ENCODE measurements around the gene GABPB2.

GABPB2 gene

DNA sequence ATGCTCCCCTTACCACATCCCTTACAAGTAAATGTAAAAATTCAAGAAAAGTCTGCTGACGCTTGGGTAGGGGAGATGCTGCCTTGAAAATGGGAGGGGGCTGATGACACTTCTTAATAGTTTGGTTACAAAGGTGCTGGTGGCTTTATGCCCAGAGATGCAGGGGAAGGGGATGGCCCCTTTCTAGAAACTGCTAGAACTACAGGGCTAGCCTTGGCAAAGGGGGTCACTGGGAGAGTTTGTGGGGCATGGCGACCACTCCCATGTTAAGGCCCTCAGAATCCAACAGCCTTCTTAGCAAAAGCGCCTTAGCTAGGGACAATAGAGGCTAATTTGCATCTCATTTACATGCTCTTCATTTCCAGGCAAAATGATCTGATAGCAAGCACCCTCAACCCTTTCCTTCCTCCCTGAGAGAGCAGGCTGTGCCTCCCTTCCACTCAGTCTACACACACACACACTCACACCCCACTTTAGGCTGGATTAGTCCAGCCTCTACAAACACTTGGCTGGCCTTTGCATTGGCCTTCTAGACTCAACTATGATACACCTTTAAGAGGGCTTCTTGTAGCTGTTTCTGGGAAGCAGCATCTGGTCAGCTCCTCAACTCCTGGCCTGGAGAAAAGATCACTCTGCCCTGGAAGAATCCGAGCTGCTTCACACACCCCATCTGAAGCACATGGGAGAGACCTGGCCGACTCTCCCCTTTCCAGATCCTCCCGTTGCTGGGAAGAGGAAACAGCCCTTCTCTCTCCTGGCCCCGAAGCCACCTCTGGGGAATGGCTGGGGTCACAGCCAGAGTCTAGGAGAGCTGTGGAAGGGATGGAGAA, 74.1 kb downstream of the GABPB2 start:
- no peak for DNase-seq (ENCODE audit: low read depth, low spot score)
- Histone ChIP-seq H3K4me1 (ENCODE audit: insufficient read depth, insufficient read length) (peaks cover 30% of the 10 kb centered on the region), H3K27me3 (ENCODE audit: insufficient read depth, insufficient read length) (peaks cover 10% of the 10 kb centered on the region), H3K36me3 (ENCODE audit: insufficient read depth, insufficient read length, low read length) (peaks cover 15% of the 10 kb centered on the region), H3K9ac (ENCODE audit: insufficient read length, low read depth) (peak overlapping the region; percentile 89), H3K4me3 (ENCODE audit: insufficient read length, low read depth) (peak overlapping the region; percentile 82), H3K9me3 (ENCODE audit: insufficient read depth, low read length) (no peaks in the 10 kb centered on the region)
- TF ChIP-seq ZNF274 (IDR thresholded peaks at IDR 0.05; ENCODE audit: low read depth, low read length) (no peak), YY1 (IDR thresholded peaks at IDR 0.05; ENCODE audit: insufficient read depth, insufficient read length) (no peak)

DNA sequence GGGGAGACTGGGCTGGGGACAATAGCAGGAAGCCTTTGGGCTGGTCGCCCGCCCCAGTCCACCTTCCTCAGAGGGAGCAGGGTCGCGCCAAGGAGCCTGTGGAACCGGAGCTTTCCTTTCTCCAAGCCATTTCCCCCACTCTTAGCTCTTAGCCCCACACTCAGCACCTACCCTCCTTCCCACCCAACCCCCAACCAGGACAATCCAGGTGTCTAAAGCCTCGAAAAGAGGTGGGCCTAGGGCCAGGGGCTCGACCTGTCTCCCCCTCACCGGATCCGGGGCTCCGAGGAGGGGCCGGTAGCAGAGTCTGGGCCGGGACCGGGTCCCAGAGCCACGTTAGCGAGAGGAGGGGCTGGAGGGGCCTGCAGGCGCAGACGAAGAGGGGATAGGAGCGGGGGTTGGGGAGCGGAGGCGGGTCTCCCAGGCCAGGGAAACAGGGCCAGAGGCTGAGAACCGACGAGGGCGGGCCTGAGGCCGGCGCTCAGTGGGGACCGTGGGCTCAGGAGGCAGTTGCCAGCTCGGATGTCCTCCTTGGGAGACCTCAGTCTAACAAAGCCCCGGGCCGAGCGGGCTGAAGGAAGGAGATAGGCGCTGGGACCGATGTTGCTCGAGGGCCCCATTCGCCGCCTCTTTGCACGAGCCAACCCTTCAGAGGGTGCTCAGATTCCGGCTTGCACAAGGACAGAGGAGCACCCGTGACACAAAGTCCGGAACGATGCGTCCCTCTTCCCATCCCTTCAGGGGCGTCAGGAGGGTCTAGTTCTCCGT, 74.9 kb downstream of the GABPB2 start:
- no peak for DNase-seq (ENCODE audit: low read depth, low spot score)
- peak overlapping the region; percentile 82 for H3K4me3 ChIP-seq (ENCODE audit: insufficient read length, low read depth)
- peak overlapping the region; percentile 89 for H3K9ac ChIP-seq (ENCODE audit: insufficient read length, low read depth)

DNA sequence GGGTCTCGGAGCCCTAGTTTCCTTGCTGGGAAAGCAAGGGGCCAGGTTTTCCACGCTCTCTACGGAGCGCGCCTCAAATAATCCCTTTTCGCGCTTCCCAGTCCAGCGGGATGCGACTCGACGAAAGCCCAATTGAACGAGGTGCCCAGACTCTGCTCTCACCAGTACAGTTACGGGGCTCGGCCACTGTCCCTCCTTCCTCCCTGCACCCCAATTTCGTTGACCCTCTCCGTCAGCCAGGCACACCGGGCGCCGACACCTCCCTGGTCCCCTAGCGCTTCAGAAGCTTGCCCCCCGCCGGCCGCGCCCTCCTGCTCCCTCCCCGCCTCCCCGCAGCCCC, 75.5 kb downstream of the GABPB2 start:
- peaks cover 8% of the 10 kb centered on the region for H3K36me3 ChIP-seq (ENCODE audit: insufficient read depth, insufficient read length, low read length)
- no peaks in the 10 kb centered on the region for H3K9me3 ChIP-seq (ENCODE audit: insufficient read depth, low read length)
- no peak for TF ChIP-seq ZNF274 (IDR thresholded peaks at IDR 0.05; ENCODE audit: low read depth, low read length)
- no peak for DNase-seq (ENCODE audit: low read depth, low spot score)
- peak overlapping the region; percentile 82 for H3K4me3 ChIP-seq (ENCODE audit: insufficient read length, low read depth)
- H3K9ac ChIP-seq (ENCODE audit: insufficient read length, low read depth), result peak overlapping the region; percentile 89
- peaks cover 30% of the 10 kb centered on the region for H3K4me1 ChIP-seq (ENCODE audit: insufficient read depth, insufficient read length)
- peaks cover 10% of the 10 kb centered on the region for H3K27me3 ChIP-seq (ENCODE audit: insufficient read depth, insufficient read length)

More for the DNA sequence above, 74.9 kb downstream of the GABPB2 start:
- Histone ChIP-seq H3K9me3 (ENCODE audit: insufficient read depth, low read length) (no peaks in the 10 kb centered on the region), H3K4me1 (ENCODE audit: insufficient read depth, insufficient read length) (peaks cover 30% of the 10 kb centered on the region), H3K36me3 (ENCODE audit: insufficient read depth, insufficient read length, low read length) (peaks cover 8% of the 10 kb centered on the region), H3K27me3 (ENCODE audit: insufficient read depth, insufficient read length) (peaks cover 10% of the 10 kb centered on the region)
- TF ChIP-seq ZNF274 (IDR thresholded peaks at IDR 0.05; ENCODE audit: low read depth, low read length) (no peak), YY1 (IDR thresholded peaks at IDR 0.05; ENCODE audit: insufficient read depth, insufficient read length) (no peak), SUZ12 (IDR thresholded peaks at IDR 0.05; ENCODE audit: extremely low read depth, insufficient read depth, insufficient read length) (no peak)

DNA sequence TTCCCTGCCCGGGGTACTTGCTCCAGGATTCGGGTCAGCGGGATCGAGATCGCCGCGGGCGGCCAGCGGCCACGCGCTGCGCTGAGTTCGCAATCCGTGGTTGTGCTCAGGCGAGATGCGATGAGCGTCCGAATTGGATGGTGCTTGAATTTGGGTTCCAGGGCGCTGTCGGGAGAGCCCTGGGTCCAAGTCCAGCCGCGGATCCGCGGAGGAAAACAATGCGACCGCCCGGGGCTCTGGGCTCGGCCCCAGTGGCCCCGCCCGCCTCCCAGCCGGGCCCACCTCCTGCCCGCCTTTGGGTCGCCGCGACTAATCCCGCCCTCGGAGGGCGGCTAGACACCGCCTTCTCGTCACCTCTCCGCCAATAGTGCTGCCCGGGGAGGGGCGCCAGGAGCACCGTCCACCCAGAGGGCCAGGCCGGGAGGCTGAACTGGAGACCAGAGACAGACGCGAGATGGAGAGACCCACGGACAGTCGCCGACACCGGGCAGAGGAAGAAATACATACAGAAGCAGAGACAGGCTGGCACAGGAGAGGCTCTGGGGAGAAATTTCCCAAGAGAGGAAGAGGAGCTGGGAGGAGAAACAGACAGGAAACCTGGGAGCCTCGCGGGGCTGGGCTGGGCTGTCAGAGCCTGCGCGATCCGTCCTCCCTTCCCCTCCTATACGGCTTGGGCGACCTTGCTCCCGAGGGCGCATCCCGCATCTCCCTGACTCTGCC, 76.0 kb downstream of the GABPB2 start, which contains the start of gene SEMA6C:
Gene SEMA6C, minus strand, starts transcription at position 220 of the 720 bp plus-strand sequence. CDS start 4,010 bp downstream, outside the sequence.
- H3K36me3 ChIP-seq (ENCODE audit: insufficient read depth, insufficient read length, low read length), result peaks cover 8% of the 10 kb centered on the region
- peaks cover 10% of the 10 kb centered on the region for H3K27me3 ChIP-seq (ENCODE audit: insufficient read depth, insufficient read length)
- H3K9me3 ChIP-seq (ENCODE audit: insufficient read depth, low read length), result no peaks in the 10 kb centered on the region
- peak within 1 kb of the TSS; percentile 82 for H3K4me3 ChIP-seq (ENCODE audit: insufficient read length, low read depth)
- TF ChIP-seq YY1 (IDR thresholded peaks at IDR 0.05; ENCODE audit: insufficient read depth, insufficient read length) (no peak), SUZ12 (IDR thresholded peaks at IDR 0.05; ENCODE audit: extremely low read depth, insufficient read depth, insufficient read length) (no peak), ZNF274 (IDR thresholded peaks at IDR 0.05; ENCODE audit: low read depth, low read length) (no peak)
- DNase-seq (ENCODE audit: low read depth, low spot score), result peak; percentile 91
- peak within 1 kb of the TSS; percentile 89 for H3K9ac ChIP-seq (ENCODE audit: insufficient read length, low read depth)
- H3K4me1 ChIP-seq (ENCODE audit: insufficient read depth, insufficient read length), result peaks cover 30% of the 10 kb centered on the region

DNA sequence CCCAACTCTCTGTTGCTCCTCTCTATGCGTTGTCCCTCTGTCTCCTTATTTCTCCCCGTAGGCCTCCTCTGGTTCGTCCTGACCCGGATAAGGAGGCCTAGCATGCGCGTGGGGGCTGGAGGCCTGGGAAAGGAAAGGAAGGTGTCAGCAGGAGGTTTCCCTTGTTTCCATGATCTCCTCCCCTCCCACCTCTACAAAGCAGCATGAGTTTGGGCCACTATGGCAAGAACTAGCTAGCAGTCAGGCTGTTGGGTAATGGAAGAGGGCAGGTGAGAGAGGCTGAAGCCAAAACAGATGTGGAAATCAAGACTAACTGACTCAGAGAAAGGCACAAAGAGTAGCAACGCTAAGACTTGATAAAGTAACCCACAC, 76.6 kb downstream of the GABPB2 start:
- Histone ChIP-seq H3K4me1 (ENCODE audit: insufficient read depth, insufficient read length) (peaks cover 30% of the 10 kb centered on the region), H3K27me3 (ENCODE audit: insufficient read depth, insufficient read length) (peaks cover 10% of the 10 kb centered on the region), H3K4me3 (ENCODE audit: insufficient read length, low read depth) (peak overlapping the region; percentile 46), H3K9ac (ENCODE audit: insufficient read length, low read depth) (peak overlapping the region; percentile 59), H3K9me3 (ENCODE audit: insufficient read depth, low read length) (no peaks in the 10 kb centered on the region), H3K36me3 (ENCODE audit: insufficient read depth, insufficient read length, low read length) (peaks cover 7% of the 10 kb centered on the region)
- DNase-seq (ENCODE audit: low read depth, low spot score), result no peak
- TF ChIP-seq SUZ12 (IDR thresholded peaks at IDR 0.05; ENCODE audit: extremely low read depth, insufficient read depth, insufficient read length) (no peak), ZNF274 (IDR thresholded peaks at IDR 0.05; ENCODE audit: low read depth, low read length) (no peak), YY1 (IDR thresholded peaks at IDR 0.05; ENCODE audit: insufficient read depth, insufficient read length) (no peak)

DNA sequence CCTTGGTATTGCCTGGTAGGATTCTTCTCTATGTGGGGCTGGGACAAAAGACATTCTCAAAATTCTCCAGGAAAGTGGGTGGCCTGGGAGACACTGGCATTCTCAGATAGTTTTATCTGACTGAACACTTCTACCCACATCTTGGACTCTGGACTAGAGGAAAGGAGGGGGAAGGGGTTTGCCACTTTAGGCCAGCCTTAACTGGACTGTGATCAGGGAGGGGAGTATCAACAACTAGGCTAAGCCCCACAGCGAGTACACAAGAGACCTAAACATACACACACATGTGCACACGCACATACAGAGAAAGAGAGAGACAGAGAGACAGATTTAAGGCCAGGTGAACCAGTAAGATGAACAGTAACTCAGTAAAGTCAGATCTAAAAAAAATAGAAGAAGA, 77.1 kb downstream of the GABPB2 start:
- Histone ChIP-seq H3K27me3 (ENCODE audit: insufficient read depth, insufficient read length) (peaks cover 10% of the 10 kb centered on the region), H3K9ac (ENCODE audit: insufficient read length, low read depth) (no peak overlapping the region), H3K4me3 (ENCODE audit: insufficient read length, low read depth) (no peak overlapping the region), H3K9me3 (ENCODE audit: insufficient read depth, low read length) (no peaks in the 10 kb centered on the region), H3K36me3 (ENCODE audit: insufficient read depth, insufficient read length, low read length) (peaks cover 1% of the 10 kb centered on the region), H3K4me1 (ENCODE audit: insufficient read depth, insufficient read length) (peaks cover 30% of the 10 kb centered on the region)
- TF ChIP-seq YY1 (IDR thresholded peaks at IDR 0.05; ENCODE audit: insufficient read depth, insufficient read length), result no peak
- TF ChIP-seq ZNF274 (IDR thresholded peaks at IDR 0.05; ENCODE audit: low read depth, low read length), result no peak
- no peak for TF ChIP-seq SUZ12 (IDR thresholded peaks at IDR 0.05; ENCODE audit: extremely low read depth, insufficient read depth, insufficient read length)
- DNase-seq (ENCODE audit: low read depth, low spot score), result no peak

DNA sequence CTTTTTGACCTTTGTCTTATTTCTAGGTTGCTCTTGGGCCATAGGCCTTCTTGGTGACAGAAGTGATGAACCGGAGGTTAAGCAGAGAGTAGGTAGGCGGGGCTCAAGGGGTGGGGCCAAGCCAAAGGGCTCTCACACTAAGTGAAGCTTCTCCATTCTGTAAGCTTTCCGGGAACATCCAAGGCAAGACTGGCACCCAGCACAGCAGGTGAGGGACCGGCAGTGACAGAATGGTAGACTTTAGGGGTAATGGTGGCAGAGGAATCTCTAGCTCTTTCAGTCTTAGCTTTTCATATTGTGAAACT, 85.9 kb downstream of the GABPB2 start, which contains the start of gene TNFAIP8L2:
Gene TNFAIP8L2, plus strand, starts transcription at position 135 of the 305 bp plus-strand sequence. CDS start 2,049 bp downstream, outside the sequence.
- no peaks in the 10 kb centered on the region for H3K27me3 ChIP-seq (ENCODE audit: insufficient read depth, insufficient read length)
- H3K4me3 ChIP-seq (ENCODE audit: insufficient read length, low read depth), result no peak within 1 kb of the TSS
- H3K9ac ChIP-seq (ENCODE audit: insufficient read length, low read depth), result no peak within 1 kb of the TSS
- H3K36me3 ChIP-seq (ENCODE audit: insufficient read depth, insufficient read length, low read length), result peaks cover 43% of the 10 kb centered on the region
- H3K9me3 ChIP-seq (ENCODE audit: insufficient read depth, low read length), result no peaks in the 10 kb centered on the region
- TF ChIP-seq ZNF274 (IDR thresholded peaks at IDR 0.05; ENCODE audit: low read depth, low read length) (no peak), YY1 (IDR thresholded peaks at IDR 0.05; ENCODE audit: insufficient read depth, insufficient read length) (no peak), SUZ12 (IDR thresholded peaks at IDR 0.05; ENCODE audit: extremely low read depth, insufficient read depth, insufficient read length) (no peak)
- H3K4me1 ChIP-seq (ENCODE audit: insufficient read depth, insufficient read length), result peaks cover 8% of the 10 kb centered on the region
- DNase-seq (ENCODE audit: low read depth, low spot score), result no peak

Measured in NT2/D1 (cell line).